ENCODE measurements around the gene HCRT. TPM values are rescaled to one million over a fixed set of nuclear protein-coding genes. Genes with fewer than 3 reads are reported as not detected.

Gene HCRT
- total and polyA plus RNA-seq, 2 of the 8 experiments (the other 6 are each of a cell fraction or from before 2014, with no cell fraction given), result not detected

DNA sequence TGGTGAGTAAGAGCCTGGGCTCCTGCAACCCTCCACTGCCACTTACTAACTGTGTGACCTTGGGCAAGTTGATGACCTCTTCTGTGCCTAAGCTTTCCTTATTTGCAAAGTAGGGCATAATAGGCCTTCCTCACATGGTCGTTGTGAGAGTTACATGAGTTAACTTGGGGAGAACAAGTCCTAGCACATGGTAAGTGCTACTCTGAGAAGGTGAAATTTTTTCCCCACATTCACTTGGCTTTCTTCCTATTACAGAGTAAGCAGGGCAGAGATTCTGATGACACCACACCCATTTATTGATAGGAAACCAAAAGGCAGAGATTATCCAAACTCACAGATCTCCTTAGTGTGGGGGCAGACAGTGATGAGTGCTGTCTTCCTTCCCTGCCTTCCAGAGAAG lies 5.9 kb downstream of the HCRT start:
- Histone ChIP-seq H3K36me3 (ENCODE audit: control insufficient read depth in 2 of 4, insufficient read depth in 4 of 4, low read length in 3 of 4) (no peaks in the 10 kb centered on the region), H3K18ac (ENCODE audit: extremely low read depth, low read length) (no peak overlapping the region), H2BK12ac (ENCODE audit: low read depth, low read length) (no peak overlapping the region), H3K23me2 (ENCODE audit: low read depth, low read length) (peaks cover 13% of the 10 kb centered on the region; the same call in 1 of the 2 replicates), H2AK5ac (ENCODE audit: low read depth, low read length) (no peak overlapping the region), H3K4me1 (replicated peaks in 1 of 4; ENCODE audit: control insufficient read depth in 3 of 4, insufficient read depth in 4 of 4, low read length in 3 of 4) (peaks cover 0 to 14% (median 9%) of the 10 kb centered on the region in 4 experiments; a peak in 5 of 7 replicates), H3K79me2 (ENCODE audit: control insufficient read depth in 1 of 2, insufficient read depth in 2 of 2, low read length in 2 of 2) (no peaks in the 10 kb centered on the region), H3K14ac (ENCODE audit: insufficient read length) (no peak overlapping the region), H4K20me1 (replicated peaks in 1 of 2; ENCODE audit: control insufficient read depth in 1 of 2, insufficient read depth in 2 of 2, low read length in 2 of 2) (peaks cover 0 to 1% of the 10 kb centered on the region in 2 experiments), H4K5ac (ENCODE audit: insufficient read length, low read depth, low read length) (no peak overlapping the region), H2BK120ac (replicated peaks; ENCODE audit: low read depth, low read length) (no peak overlapping the region), H2BK20ac (ENCODE audit: low read length) (no peak overlapping the region), H3K4ac (replicated peaks; ENCODE audit: insufficient read length, low read depth, low read length) (no peak overlapping the region), H2BK5ac (ENCODE audit: low read depth, low read length) (no peak overlapping the region), H3K27me3 (replicated peaks in 1 of 4; ENCODE audit: control insufficient read depth in 3 of 4, extremely low read depth in 1 of 4, insufficient read depth in 3 of 4, low read length in 3 of 4) (peaks cover 7 to 41% (median 28%) of the 10 kb centered on the region in 4 experiments), H3K27ac (ENCODE audit: low read depth, low read length) (no peak overlapping the region), H2AFZ (ENCODE audit: low read length) (no peak overlapping the region), H3K9ac (replicated peaks in 1 of 4; ENCODE audit: extremely low read depth in 1 of 4, low read depth in 3 of 4, low read length in 3 of 4) (no peak overlapping the region), H3K9me3 (ENCODE audit: insufficient read depth in 2 of 2, low read depth in 1 of 2, low read length in 1 of 2) (no peaks in the 10 kb centered on the region), H3K79me1 (ENCODE audit: low read depth, low read length) (no peaks in the 10 kb centered on the region), H4K8ac (ENCODE audit: extremely low read depth, insufficient read depth, low read length) (no peak overlapping the region), H3K4me2 (ENCODE audit: insufficient read depth in 1 of 2, low read depth in 2 of 2, low read length in 2 of 2) (no peak overlapping the region; a peak in 1 of 4 replicates), H3K4me3 (ENCODE audit: extremely low read depth in 1 of 4, insufficient read depth in 2 of 4, low read depth in 3 of 4, low read length in 4 of 4) (no peak overlapping the region), H4K91ac (replicated peaks; ENCODE audit: insufficient read length, low read length) (no peak overlapping the region), H3K23ac (ENCODE audit: insufficient read length) (no peak overlapping the region), H2BK15ac (ENCODE audit: low read length) (no peak overlapping the region), H3K56ac (replicated peaks; ENCODE audit: insufficient read length, low read depth, low read length) (no peak overlapping the region)
- no peak for TF ChIP-seq CHD1 (IDR thresholded peaks at IDR 0.05; ENCODE audit: low read depth, low read length)
- TF ChIP-seq BCL11A (IDR thresholded peaks at IDR 0.05; ENCODE audit: low read depth in 2 of 2, low read length in 2 of 2), result no peak
- no peak for TF ChIP-seq CBX8 (IDR thresholded peaks at IDR 0.05; ENCODE audit: borderline replicate concordance, low read depth, low read length)
- no peak for TF ChIP-seq PHF8 (conservative IDR thresholded peaks at IDR 0.05; ENCODE audit: low read depth, low read length)
- TF ChIP-seq CTCF (IDR thresholded peaks at IDR 0.05; ENCODE audit: control extremely low read depth in 1 of 3, insufficient read depth in 1 of 3, low read depth in 1 of 3, low read length in 3 of 3), result no peak
- no peak for TF ChIP-seq BACH1 (IDR thresholded peaks at IDR 0.05; ENCODE audit: low read length)
- TF ChIP-seq SRF (IDR thresholded peaks at IDR 0.05; ENCODE audit: low read depth, low read length), result no peak
- no peak for TF ChIP-seq POU5F1 (IDR thresholded peaks at IDR 0.05; ENCODE audit: low read depth, low read length)
- TF ChIP-seq TAF1 (IDR thresholded peaks at IDR 0.05; ENCODE audit: low read depth, low read length), result no peak
- FAIRE-seq (no peak), DNase-seq (ENCODE audit: low read depth in 1 of 2, low spot score in 2 of 2) (no peak)
- POLR2A ChIA-PET (ENCODE audit: partially characterized antibody), result interaction anchor here (1.5 to 1.7 kb wide), 2 partner anchors 8 to 58 kb away, joined by 4 to 8 read pairs; no protein-coding TSS in a partner anchor
- 69% methylated on average over 1 of the region's 1 CpG; no CpG with 5 or more reads in 1 of the 2 experiments for WGBS, 2 experiments (ENCODE audit: extremely low coverage in 1 of 2, insufficient coverage in 1 of 2, insufficient read length in 1 of 2, insufficient replicate concordance in 2 of 2, low coverage in 1 of 2, low lambda C conversion rate in 2 of 2, missing lambda C conversion rate in 1 of 2)
- CTCF ChIA-PET (ENCODE audit: partially characterized antibody), result interaction anchor here (1.0 to 4.9 kb wide), 8 partner anchors 10 to 60 kb away, joined by 3 to 34 read pairs (median 7); partner anchors contain the start of genes HSPB9 and KAT2A

Measured in H1 (cell line).